Nephron (organoid): Measurements from ENCODE around the gene NOTCH4.

Experiments used
- H3K27ac Mint-ChIP-seq, 3 experiments: 2 replicates each; pipeline ENCODE4 v1.8.0; 2020; ENCODE audit warnings: mixed read lengths in 3 of 3, mild to moderate bottlenecking in 2 of 3, moderate library complexity in 1 of 3
- H3K27me3 Mint-ChIP-seq: 2 replicates; pipeline ENCODE4 v1.8.0; 2021; ENCODE audit warnings: low read depth, mild to moderate bottlenecking, moderate library complexity, mixed read lengths
- H3K36me3 Mint-ChIP-seq: 2 replicates; pipeline ENCODE4 v1.8.0; 2020; ENCODE audit warnings: low read depth, mixed read lengths
- H3K4me1 Mint-ChIP-seq: 2 replicates; pipeline ENCODE4 v1.8.0; 2020; ENCODE audit warnings: mixed read lengths
- H3K4me3 Mint-ChIP-seq, 3 experiments: 2 replicates each; pipeline ENCODE4 v1.8.0; 2020; ENCODE audit warnings: mild to moderate bottlenecking in 3 of 3, mixed read lengths in 3 of 3, moderate library complexity in 2 of 3
- H3K9me3 Mint-ChIP-seq: 2 replicates; pipeline ENCODE4 v1.8.0; 2020; ENCODE audit warnings: mixed read lengths
- CTCF ChIP-seq, 3 experiments: fragments of 200-600 bp; sonication (generic); IDR thresholded peaks; one replicate each; pipeline ENCODE4 v1.5.0; 2021; ENCODE audit warnings: antibody characterized with exemption in 3 of 3; ENCODE audit not compliant: unreplicated experiment in 3 of 3

Gene NOTCH4

GRCh38 chr6:32167154-32167760 is 56.6 kb downstream of the NOTCH4 start:
- Mint-ChIP-seq H3K36me3 (peaks cover 64% of the 10 kb centered on the region), H3K4me1 (no peaks in the 10 kb centered on the region), H3K9me3 (no peaks in the 10 kb centered on the region), H3K27me3 (no peaks in the 10 kb centered on the region), H3K27ac (peak overlapping the region in 1 of 3 experiments; percentile 34), H3K4me3 (no peak overlapping the region)
- TF ChIP-seq CTCF (IDR thresholded peaks at IDR 0.05; ENCODE audit: unreplicated experiment in 3 of 3): no peak

GRCh38 chr6:32166411-32167061 is 57.3 kb downstream of the NOTCH4 start:
- Mint-ChIP-seq H3K4me3 (no peak overlapping the region), H3K27ac (no peak overlapping the region), H3K27me3 (no peaks in the 10 kb centered on the region), H3K36me3 (peaks cover 67% of the 10 kb centered on the region), H3K9me3 (no peaks in the 10 kb centered on the region), H3K4me1 (no peaks in the 10 kb centered on the region)
- TF ChIP-seq CTCF (IDR thresholded peaks at IDR 0.05; ENCODE audit: unreplicated experiment in 3 of 3): no peak

- no peaks in the 10 kb centered on the region for H3K9me3 Mint-ChIP-seq
- peak within 1 kb of the TSS in 2 of 3 experiments; percentile 38 to 42 for H3K27ac Mint-ChIP-seq
- no peaks in the 10 kb centered on the region for H3K27me3 Mint-ChIP-seq
- peaks cover 52% of the 10 kb centered on the region for H3K36me3 Mint-ChIP-seq
- no peak for TF ChIP-seq CTCF (IDR thresholded peaks at IDR 0.05; ENCODE audit: unreplicated experiment in 3 of 3)
- no peaks in the 10 kb centered on the region for H3K4me1 Mint-ChIP-seq
- peak within 1 kb of the TSS in 1 of 3 experiments; percentile 2 for H3K4me3 Mint-ChIP-seq
Measured at GRCh38 chr6:32164295-32164694, 59.6 kb downstream of the NOTCH4 start, which contains the start of gene EGFL8. Gene EGFL8 (plus strand): TSS chr6:32164595. CDS start chr6:32166166, 1,571 bp downstream.

GRCh38 chr6:32163559-32164258 is 60.2 kb downstream of the NOTCH4 start:
- Mint-ChIP-seq H3K4me3 (no peak overlapping the region), H3K36me3 (peaks cover 53% of the 10 kb centered on the region), H3K27ac (no peak overlapping the region), H3K4me1 (no peaks in the 10 kb centered on the region), H3K27me3 (no peaks in the 10 kb centered on the region), H3K9me3 (no peaks in the 10 kb centered on the region)
- TF ChIP-seq CTCF (IDR thresholded peaks at IDR 0.05; ENCODE audit: unreplicated experiment in 3 of 3): no peak

GRCh38 chr6:32158052-32158451 is 65.8 kb downstream of the NOTCH4 start:
- H3K9me3 Mint-ChIP-seq: no peaks in the 10 kb centered on the region
- H3K4me3 Mint-ChIP-seq: peak overlapping the region in 1 of 3 experiments; percentile 64
- H3K27ac Mint-ChIP-seq: no peak overlapping the region
- TF ChIP-seq CTCF (IDR thresholded peaks at IDR 0.05; ENCODE audit: unreplicated experiment in 3 of 3): no peak
- H3K36me3 Mint-ChIP-seq: peaks cover 45% of the 10 kb centered on the region
- H3K27me3 Mint-ChIP-seq: no peaks in the 10 kb centered on the region
- H3K4me1 Mint-ChIP-seq: peaks cover 24% of the 10 kb centered on the region
